ENCODE data around the gene NAA50.

Gene NAA50

DNA sequence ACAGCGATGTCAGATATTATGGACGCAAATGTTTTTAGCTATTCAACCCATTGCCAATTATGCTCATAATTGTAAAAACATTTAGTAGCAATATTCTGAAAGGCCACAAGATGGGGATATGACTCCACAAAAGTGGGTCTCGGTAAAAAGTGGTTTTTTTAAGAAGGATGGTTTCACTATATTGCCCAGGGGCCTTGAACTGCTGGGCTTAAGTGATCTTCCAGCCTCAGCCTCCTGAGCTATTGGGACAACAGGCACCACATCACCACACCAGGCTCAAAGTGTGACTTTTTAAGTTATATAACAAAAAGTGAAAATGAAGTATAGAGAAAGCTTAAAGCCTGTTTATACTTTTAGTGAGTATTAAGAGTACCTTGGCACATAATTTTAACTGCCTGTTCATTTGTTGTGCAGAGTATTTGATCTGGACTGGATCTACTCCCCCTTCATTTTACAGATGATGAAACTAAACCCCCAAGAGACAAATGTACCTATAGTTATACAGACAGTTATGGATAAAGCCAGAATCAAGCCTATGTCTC lies 9.4 kb downstream of the NAA50 start:
- ChIA-PET POLR2A (no interaction called here), CTCF (interaction anchor here (0.6 to 4.3 kb wide), 48 partner anchors 9 to 600 kb away, joined by 3 to 76 read pairs (median 6); partner anchors contain the start of genes ATP6V1A, GRAMD1C and NAA50)
- H3K4me3 ChIP-seq (ENCODE audit: low read depth, low read length) = no peak overlapping the region
- TF ChIP-seq CTCF (IDR thresholded peaks at IDR 0.05; ENCODE audit: insufficient read depth, low read length, missing control alignments) = peak; percentile 23
- no peak for DNase-seq (ENCODE audit: low read depth, low spot score)

DNA sequence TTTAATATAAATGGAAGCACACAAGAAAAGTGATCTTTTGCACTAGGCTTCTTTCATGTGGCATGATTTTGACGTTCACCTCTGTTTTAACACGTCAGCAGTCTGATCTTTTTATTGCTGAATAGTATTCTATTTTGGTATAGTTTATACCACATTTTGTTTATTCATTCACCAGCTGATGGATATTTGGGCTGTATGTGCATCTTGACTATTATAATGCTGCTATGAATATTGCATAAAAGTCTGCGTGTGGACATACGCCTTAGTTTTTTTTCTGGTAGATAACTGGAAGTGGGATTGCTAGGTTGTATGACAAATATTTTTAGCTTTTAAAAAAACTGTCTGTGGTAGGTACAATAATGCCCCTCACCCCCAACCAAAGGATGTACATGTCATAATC lies 14.4 kb downstream of the NAA50 start:
- TF ChIP-seq CTCF (IDR thresholded peaks at IDR 0.05; ENCODE audit: insufficient read depth, low read length, missing control alignments) = no peak
- DNase-seq (ENCODE audit: low read depth, low spot score) = no peak
- no peak overlapping the region for H3K4me3 ChIP-seq (ENCODE audit: low read depth, low read length)
- CTCF ChIA-PET = interaction anchor here (0.9 to 2.4 kb wide), 3 partner anchors 13 to 236 kb away, joined by 3 to 13 read pairs (median 4); partner anchors contain the start of genes ATP6V1A and NAA50
- POLR2A ChIA-PET = no interaction called here

GRCh38 chr3:113730550-113730949 lies 15.5 kb downstream of the NAA50 start:
- H3K4me3 ChIP-seq (ENCODE audit: low read depth, low read length) = no peak overlapping the region
- no peak for TF ChIP-seq CTCF (IDR thresholded peaks at IDR 0.05; ENCODE audit: insufficient read depth, low read length, missing control alignments)
- DNase-seq (ENCODE audit: low read depth, low spot score) = no peak
- ChIA-PET POLR2A (no interaction called here), CTCF (interaction anchor here (1.0 to 2.1 kb wide), 7 partner anchors 9 to 425 kb away, joined by 3 to 11 read pairs (median 4); partner anchors contain the start of gene NAA50)

DNA sequence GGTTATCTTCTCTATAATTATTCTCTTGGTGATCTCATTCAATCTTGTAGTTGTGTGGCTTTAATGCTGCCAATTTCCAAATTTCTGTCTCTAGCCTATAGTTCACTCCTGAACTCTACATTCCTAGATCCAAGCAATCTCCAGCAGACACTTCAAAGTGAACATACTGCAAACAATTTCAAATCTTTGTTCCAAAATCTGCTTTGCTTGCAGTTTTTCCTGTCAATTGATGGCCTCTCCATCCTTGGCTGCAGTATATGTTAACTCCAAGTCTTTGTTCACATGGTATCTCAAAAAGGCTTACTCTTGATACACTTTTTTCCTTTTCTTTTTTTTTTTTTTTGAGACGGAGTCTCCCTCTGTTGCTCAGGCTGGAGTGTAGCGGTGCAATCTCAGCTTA lies 17.4 kb downstream of the NAA50 start:
- POLR2A ChIA-PET = no interaction called here
- no peak overlapping the region for H3K4me3 ChIP-seq (ENCODE audit: low read depth, low read length)
- DNase-seq (ENCODE audit: low read depth, low spot score) = no peak
- CTCF ChIA-PET = interaction anchor here (3.8 kb wide), 1 partner anchor 8 kb away, joined by 25 read pairs; no protein-coding TSS in a partner anchor
- TF ChIP-seq CTCF (IDR thresholded peaks at IDR 0.05; ENCODE audit: insufficient read depth, low read length, missing control alignments) = no peak

DNA sequence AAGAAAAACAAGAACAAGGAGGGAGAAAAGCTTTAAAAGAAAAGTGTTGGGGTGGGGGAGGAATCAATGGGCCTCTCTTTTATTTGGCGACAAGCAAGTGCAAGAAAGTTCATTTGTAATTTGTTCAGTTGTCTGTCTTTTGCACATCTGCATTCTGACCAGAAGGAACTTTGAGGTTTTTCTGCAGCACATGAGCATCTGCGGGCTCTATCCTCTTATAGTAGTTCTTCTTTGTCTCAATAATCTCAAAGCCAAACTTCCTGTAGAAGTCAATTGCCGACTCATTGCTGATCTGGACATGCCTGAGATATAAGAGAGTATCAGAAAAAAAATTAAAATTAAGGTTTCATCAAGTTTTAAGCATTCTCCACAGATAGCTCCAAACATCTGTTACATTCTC lies 24.4 kb downstream of the NAA50 start:
- ChIA-PET CTCF (interaction anchor here (1.8 to 3.5 kb wide), 3 partner anchors 9 to 23 kb away, joined by 4 to 22 read pairs (median 11); no protein-coding TSS in a partner anchor), POLR2A (no interaction called here)
- TF ChIP-seq CTCF (IDR thresholded peaks at IDR 0.05; ENCODE audit: insufficient read depth, low read length, missing control alignments) = no peak
- no peak overlapping the region for H3K4me3 ChIP-seq (ENCODE audit: low read depth, low read length)
- no peak for DNase-seq (ENCODE audit: low read depth, low spot score)

DNA sequence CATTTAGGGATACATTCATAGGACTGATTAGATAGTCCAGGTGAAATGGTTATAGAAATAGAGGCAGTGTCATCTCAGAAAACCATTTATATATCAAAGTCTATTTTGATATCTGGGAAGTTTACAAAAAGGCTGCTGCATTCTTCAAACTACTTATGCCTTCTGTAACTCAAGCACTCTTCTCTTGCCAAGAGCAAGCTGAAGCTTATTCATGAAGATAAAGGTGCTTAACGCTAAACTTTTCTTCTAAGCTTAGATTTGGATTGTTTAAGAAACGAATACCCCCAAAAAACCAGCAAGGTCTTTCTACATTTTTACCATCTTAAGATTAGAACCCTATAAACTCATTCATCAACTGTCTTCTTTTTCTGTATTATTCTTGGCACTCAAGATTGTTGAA lies 26.3 kb downstream of the NAA50 start:
- POLR2A ChIA-PET = no interaction called here
- CTCF ChIA-PET = interaction anchor here (1.2 to 3.5 kb wide), 3 partner anchors 17 to 25 kb away, joined by 3 to 22 read pairs (median 11); no protein-coding TSS in a partner anchor

More for the DNA sequence above, 26.3 kb downstream of the NAA50 start:
- H3K4me3 ChIP-seq (ENCODE audit: low read depth, low read length) = no peak overlapping the region
- TF ChIP-seq CTCF (IDR thresholded peaks at IDR 0.05; ENCODE audit: insufficient read depth, low read length, missing control alignments) = no peak
- no peak for DNase-seq (ENCODE audit: low read depth, low spot score)

All from AG04449 (cell line).